MM.1S (cell line): ENCODE measurements around the gene CTSO.

Experiments
- EZH2 ChIP-seq: fragments of 300-600 bp; sonication (generic); optimal IDR thresholded peaks from 2 replicates; pipeline ENCODE3; 2017; ENCODE audit warnings: low read depth, mild to moderate bottlenecking, antibody characterized with exemption, low read length, mixed read lengths
- TF ChIP-seq, protein P1 (sequence below): fragments of 300-600 bp; sonication (generic); IDR thresholded peaks from 2 replicates; pipeline ENCODE4 v1.5.1; 2016; ENCODE audit warnings: antibody characterized with exemption, low read length, mixed read lengths

DNA sequence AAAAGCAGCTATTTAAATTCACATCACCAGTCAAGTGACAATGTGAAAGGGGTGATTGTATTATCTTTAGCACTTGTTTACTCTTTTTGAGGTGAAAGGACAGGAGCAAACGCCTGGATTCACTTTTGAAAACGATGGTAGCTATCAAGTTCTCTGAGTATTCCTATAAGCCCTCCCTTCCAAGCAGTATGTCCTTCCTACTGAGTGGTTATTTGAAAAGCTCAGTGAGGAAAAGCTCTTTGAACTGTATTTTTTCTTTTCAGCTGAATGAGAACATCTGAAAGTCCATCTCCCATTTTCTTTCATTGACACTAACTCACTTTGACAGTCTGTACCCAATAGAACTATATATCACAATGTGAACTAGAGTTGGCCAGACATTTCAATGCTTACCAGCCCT lies 9.1 kb upstream of the CTSO start:
- TF ChIP-seq, protein P1, sequence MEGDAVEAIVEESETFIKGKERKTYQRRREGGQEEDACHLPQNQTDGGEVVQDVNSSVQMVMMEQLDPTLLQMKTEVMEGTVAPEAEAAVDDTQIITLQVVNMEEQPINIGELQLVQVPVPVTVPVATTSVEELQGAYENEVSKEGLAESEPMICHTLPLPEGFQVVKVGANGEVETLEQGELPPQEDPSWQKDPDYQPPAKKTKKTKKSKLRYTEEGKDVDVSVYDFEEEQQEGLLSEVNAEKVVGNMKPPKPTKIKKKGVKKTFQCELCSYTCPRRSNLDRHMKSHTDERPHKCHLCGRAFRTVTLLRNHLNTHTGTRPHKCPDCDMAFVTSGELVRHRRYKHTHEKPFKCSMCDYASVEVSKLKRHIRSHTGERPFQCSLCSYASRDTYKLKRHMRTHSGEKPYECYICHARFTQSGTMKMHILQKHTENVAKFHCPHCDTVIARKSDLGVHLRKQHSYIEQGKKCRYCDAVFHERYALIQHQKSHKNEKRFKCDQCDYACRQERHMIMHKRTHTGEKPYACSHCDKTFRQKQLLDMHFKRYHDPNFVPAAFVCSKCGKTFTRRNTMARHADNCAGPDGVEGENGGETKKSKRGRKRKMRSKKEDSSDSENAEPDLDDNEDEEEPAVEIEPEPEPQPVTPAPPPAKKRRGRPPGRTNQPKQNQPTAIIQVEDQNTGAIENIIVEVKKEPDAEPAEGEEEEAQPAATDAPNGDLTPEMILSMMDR = no peak
- no peak for TF ChIP-seq EZH2
